HG03469 (cell line): Measurements from ENCODE around the gene ARFGEF2.
"Not testable (repeated sequence)": the region's sequence is repeated elsewhere in the genome, so short reads cannot be mapped to it uniquely, and the experiment has no call there.

ENCODE experiments used
- ATAC-seq: cut with Tn5 transposase; IDR thresholded peaks from one replicate; pipeline ENCODE4 v1.9.1; 2021; ENCODE audit warnings: mild to moderate bottlenecking, moderate library complexity, moderate number of reproducible peaks; ENCODE audit not compliant: unreplicated experiment

Gene ARFGEF2

DNA sequence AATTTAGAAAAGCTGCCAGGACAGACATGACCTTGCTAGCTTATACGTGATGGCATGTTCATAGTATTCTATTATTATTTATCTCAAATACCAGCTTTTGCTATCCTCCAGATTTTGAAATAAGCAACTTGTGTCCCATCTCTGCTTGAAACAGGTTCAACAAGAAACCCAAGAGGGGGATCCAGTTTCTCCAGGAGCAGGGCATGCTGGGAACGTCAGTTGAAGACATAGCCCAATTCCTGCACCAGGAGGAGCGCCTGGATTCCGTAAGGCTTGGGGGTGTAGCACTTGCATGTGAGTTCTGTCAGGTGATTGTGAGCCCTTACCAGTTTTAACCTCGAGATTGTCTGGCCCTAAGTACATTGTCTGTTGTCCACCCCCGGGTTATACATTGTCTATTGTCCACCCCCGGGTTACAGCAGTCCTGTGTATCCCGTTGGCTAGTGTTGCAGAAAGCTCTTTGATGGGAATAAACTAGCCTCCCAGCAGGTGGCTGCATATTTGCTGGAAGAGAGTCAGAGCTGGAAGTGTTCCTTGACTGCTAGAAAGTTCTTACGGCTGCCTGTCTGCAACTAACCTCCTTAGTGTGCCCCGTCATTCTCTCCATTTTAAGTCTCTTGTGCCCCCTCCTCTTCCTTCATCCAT, 63.2 kb downstream of the ARFGEF2 start:
- ATAC-seq: no peak

DNA sequence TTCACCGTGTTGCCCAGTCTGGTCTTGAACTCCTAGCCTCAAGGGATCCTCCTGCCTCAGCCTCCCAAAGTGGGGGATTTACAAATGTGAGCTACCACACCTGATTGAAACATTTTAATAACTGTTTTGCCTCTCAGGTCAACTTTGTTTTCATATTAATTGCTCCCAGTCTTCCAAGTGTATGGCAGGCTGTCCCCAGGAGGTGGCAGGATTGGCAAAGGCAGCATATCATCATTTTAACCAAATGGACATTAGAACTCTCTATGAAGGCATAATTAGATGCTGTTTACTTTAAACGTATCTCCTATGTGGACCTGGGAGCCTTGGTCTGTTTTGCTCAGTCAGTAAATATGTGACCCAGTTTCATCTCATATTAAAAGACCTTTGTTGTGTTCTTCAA, 65.4 kb downstream of the ARFGEF2 start:
- ATAC-seq: no peak

DNA sequence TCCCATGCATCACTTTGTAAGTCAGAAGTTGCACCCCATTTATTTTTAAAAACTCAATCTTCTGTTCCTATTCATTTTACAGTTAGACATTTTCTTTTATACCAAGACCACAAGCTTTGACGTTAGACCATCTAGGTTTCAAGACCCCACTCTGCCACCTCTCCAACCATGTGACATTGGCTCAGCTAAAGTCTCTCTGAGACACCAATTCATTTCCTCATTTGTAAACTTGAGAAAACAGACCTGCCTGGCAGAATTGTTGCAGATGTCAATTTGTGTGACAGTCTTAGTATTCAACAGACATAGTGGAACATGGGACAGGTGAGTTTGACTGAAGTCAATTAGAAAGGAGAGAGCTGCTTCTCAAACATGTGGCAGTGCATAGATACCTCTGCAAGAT, 69.0 kb downstream of the ARFGEF2 start:
- no peak for ATAC-seq

DNA sequence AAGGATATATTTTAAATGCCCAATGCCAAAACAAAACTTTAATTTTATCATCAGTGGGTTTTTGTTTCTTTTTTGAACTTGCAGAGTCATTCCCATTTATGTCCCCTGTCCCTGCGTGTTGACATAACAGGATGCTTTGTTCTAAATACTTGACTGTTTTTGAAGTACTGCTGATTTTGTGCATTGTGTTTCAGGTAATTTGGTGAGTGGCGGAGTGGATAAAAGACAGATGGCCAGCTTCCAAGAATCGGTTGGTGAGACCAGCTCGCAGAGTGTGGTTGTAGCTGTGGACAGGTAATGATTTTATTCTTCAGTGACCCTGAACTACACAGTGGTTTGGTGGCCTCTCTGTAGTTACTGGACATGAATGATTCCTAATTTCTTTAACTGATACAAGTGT, 74.1 kb downstream of the ARFGEF2 start:
- ATAC-seq: no peak

DNA sequence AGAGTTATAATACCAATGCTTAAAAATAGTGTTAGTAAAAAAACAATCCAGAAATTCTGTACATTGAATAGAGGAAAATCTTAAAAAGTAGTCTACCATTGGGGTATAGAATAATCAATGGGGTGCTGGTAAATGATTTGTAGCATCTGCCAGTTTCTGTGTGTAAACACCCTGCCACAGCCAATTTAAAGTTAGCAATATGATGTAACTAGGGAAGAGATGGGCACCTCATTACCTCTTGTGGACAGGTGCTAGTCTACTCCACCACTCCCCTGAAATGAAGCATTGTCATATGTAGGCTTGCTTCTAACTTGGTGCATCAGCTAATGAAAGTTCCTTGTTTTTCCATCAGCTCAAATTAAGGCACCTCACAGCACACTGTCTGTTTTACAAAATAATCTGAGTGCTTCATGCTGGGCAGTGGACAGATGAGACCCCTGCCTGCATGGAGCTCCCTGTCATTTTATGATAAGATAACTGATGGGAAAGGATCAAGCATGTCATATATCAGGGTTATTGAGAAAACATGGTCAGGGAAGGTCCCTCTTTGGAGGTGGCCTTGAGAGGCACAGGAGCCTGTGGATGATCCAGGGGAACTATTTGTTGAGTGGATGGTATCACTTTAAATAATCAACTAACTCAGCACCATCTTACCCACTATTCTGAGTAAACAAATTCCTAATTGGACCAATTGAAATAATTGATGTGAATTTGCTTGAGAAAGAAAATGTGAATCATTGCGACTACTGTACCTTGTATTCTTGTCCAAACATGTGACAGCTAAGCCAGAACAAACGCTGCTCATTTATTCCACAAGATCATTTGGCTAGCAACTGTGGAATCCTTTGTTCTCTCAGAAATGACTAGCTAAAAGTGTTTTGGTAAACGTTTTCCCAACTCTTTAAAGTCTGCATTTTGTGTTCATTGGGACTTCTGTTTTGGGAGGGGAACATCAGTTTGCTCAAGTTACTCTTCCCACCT, 78.7 kb downstream of the ARFGEF2 start:
- no peak for ATAC-seq

DNA sequence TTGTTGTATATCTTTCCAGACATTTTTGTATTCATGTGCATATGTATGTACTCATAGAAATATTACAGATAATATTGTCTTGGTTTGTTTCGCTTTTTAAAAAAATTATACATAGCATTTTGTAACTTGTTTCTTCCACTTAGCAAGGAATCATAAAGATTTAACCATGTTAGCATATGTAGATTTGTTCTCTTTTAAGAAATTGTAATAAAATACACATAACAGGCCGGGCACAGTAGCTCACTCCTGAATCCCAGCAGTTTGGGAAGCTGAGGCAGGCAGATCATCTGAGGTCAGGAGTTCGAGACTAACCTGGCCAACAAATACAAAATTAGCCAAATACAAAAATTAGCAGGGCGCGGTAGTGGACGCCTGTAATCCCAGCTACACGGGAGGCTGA, 80.2 kb downstream of the ARFGEF2 start:
- ATAC-seq: no peak

DNA sequence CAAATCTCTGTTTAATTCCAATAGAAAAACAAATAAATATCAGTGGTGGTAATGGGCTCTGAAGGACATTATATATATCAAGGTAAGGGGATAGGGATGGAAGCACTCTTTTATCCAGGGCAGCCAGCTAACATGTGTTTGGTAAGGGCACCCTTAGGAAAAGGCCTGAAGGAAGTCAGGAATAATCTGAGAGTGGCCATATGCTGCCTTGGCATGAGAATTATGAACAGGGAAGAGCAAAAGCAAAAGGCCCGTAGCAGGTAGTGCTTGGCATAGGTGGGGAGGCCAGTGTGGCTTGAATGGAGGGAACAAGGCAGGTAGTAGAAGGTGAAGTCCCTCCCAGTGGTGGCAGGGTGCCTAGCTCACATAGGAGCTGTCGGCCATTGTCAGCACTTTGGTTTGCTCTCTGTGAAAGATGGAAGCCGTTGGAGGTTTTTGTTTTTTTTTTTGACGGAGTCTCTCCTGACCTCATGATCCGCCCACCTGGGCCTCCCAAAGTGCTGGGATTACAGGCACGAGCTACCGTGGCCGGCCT, 85.0 kb downstream of the ARFGEF2 start:
- ATAC-seq: no peak

DNA sequence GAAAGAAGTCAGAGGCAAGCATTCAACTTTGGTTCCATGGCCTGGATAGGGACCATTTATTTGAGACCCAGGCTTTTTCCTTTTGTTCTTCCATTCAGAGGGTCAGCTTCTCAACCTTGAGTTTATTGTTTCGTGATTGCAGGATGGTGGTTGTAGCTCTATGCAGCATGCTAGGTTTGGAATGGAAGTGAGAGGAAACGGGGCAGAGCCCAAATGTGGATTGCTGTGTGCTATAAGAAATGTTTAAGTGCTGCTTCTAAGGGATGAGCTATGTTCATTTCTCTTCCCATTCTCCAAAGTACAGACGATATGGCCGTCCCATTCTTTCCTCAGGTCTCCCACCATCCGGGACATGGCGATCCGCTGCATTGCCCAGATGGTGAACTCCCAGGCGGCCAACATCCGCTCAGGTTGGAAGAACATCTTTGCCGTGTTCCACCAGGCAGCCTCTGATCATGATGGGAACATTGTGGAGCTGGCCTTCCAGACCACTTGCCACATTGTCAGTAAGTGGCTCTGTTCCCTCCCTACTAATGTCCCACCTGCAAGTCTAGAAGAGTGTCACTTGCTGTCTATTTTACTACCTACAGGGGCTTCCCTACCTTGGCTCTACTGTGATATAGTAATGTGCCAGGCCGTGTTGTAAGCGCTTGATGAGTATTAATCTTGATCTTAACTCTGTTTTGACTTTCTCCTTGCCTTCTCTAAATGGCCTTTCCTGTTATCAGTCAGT, 88.6 kb downstream of the ARFGEF2 start:
- ATAC-seq: no peak

DNA sequence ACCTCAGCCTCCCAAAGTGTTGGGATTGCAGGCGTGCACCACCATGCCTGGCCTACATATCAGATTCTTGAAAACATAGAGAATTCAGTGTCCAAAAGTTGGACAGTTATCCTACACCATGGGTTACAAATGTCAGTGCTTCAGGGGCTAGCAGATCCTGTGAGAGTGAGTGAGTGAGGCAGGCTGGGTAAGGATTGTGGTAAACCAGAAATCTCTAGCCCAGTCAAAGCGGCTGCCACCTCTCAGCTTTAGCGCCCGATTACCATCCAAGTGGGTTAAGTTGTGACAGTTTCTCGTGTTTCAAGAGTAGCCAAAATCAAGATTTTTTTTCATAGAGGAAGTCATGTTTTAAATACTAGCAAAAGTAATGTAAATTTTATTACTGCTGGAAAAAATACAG, 102.7 kb downstream of the ARFGEF2 start:
- no peak for ATAC-seq

DNA sequence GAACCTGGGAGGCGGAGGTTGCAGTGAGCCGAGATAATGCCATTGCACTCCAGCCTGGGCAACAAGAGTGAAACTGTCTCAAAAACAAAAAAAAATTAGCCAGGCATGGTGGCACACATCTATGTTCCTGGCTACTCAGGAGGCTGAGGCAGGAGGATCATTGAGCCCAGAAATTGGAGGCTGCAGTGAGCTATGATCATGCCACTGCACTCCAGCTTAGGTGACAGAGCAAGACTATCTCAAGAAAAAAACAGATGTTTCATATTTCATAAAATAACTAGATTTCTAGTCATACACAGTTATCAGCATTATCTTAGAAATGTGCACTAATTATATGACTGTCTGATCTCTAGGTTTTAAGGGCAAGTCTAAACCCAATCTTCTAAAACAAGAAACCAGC, 106.7 kb downstream of the ARFGEF2 start:
- not testable (repeated sequence) for ATAC-seq

DNA sequence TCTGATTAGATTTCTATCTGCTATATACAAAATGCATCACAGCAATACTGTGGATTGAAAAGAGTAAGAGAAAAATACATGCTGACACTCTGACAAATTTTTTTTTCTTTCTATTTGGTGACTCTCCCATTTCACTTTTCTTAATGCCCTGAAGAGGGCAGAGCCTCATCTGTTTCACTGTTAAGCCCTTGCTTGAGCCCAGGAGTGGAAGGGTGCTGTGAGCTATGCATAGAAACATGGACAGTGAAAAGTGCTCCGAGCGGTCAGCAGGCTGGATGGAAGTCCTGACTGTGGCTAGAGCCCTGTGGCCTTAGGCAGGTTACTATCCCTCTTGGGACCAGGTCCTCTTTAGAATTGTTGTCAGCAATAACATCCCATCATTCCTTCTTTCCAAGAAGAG, 107.2 kb downstream of the ARFGEF2 start:
- ATAC-seq: no peak

DNA sequence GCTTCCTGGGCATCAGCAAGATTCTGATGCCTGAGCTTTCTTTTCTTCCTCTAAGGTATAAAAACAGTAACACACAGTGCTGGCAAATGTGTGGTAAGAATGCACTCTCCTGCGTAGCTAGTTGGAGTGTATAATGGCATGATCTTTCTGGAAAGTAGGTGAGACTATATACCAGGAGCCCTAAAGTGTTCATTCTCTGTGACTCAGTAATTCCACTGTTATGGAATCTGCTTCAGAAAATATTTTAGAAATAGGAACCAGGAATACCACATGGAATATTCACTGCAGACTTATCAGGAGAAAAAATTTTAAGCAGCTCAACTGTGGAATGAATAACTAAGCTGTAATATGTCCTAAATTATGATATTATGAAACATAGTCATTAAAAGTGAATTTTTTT, 107.7 kb downstream of the ARFGEF2 start:
- no peak for ATAC-seq

DNA sequence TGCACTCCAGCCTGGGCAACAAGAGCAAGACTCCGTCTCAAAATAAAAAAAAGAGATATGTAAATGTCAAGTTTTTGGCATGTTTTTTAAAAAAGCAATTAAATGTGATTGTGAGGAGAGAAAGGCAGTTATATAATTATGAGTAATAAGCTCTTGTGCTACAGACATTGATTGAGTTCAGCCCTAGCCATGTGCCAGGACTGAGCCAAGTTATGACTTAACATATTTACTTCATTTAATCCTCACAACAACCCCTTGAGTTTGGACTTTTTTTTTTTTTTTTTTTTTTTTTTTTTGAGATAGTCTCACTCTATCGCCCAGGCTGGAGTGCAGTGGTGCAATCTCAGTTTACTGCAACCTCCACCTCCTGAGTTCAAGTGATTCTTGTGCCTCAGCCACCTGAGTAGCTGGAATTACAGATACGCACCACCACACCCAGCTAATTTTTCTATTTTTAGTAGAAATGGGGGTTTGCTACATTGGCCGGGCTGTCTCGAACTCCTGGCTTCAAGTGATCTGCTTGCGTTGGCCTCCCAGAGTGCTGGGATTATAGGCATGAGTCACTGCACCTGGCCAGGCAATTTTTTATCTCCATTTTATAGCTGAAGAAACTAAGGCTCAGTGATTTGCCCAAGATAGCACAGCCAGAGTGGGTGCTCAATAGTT, 109.6 kb downstream of the ARFGEF2 start:
- ATAC-seq: no peak

DNA sequence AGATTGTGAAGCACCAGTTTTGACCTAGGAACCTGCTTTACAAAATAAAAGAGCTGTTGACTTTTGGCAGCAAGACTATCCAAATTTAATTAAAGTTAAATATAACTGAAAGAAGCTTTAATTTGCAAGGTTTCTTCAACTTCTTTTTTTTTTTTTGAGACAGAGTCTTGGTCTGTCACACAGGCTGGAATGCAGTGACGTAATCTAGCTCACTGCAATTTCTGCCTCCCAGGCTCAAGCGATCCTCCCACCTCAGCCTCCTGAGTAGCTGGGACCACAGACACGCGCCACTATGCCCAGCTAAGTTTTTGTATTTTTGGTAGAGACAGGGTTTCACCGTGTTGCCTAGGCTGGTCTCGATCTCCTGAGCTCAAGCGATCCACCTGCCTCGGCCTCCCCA, 110.9 kb downstream of the ARFGEF2 start:
- ATAC-seq: no peak

DNA sequence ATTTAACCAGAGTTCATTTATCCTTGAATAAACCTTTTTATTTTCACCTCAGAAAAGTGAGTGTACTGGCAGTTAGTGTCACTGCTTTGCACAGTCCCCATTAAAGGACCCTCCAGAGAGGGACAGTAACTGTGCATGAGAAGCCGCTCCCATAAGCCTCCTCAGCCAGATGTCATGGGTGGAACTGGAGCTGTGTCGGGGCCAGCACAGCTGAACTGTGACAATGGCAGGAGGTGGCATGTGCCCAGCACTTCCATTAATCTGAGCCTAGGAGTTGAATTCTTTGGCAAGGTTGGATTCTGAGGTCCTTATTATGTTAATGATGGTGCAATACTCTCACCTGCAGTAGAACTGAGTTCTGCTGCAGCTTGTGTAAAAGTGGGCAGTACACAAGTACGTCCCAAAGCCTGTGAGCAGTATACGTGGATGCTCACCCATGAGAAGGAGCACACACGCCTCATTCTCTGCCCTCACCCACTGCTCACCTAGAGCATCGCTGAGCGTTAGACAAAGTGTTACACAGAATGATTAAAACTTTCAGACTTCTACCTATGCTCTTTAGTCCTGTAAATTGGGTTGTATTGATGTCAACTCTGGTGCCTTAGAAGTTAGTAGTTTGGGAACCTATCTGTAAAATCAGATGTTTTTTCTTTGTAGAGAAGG, 112.7 kb downstream of the ARFGEF2 start:
- ATAC-seq: no peak

DNA sequence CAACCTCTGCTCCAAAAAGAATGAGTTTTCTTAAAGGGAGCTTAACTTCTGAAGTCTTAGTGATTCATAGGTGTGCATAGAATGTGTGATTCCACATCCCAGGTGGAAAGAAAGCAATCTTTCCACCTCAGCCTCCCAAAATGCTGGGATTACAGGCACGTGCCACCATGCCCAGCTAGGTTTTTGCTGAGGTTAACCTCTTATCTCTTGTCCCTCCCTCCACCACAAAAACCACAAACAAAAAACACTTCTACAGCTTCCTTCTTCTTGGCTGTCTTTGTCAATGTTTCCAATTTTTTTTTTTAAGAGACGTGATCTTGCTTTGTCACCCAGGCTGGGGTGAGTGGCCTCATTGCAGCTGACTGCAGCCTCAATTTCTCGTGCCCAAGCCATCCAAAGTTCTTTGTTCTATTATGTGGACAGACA, 116.5 kb downstream of the ARFGEF2 start:
- ATAC-seq: no peak

DNA sequence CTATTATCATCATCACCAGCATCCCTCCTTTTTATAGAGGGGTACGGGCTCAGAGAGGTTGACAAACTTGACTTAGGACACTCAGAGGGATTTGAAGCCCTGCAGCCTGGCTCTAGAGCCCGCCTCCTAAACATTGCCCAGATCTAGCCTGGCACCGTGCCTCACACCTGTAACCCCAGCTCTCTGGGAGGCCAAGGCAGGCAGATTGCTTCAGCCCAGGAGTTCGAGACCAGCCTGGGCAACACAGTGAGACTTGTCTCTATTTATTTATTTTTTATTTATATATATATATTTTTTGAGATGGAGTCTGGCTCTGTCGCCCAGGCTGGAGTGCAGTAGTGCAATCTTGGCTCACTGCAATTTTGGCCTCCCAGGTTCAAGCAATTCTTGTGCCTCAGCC, 118.3 kb downstream of the ARFGEF2 start:
- no peak for ATAC-seq

DNA sequence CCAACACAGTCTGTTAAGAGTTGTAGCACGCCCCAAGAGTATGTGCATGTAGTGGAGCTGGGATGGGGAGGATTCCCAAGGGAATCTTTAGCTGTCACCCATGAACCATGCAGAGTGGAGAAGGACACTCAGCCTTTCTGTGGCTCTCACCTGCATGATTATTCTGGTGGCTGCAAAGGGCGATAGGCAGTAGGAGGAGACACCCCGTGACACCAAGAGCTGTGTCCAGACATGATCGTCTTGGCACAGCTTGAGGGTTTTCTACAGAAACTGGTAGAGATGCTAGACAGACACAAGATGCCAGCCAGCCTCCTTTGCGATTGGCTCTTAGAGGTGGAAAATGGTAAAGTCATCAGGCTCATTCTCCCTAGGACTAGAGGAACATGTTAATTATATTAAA, 121.5 kb downstream of the ARFGEF2 start:
- ATAC-seq: no peak

DNA sequence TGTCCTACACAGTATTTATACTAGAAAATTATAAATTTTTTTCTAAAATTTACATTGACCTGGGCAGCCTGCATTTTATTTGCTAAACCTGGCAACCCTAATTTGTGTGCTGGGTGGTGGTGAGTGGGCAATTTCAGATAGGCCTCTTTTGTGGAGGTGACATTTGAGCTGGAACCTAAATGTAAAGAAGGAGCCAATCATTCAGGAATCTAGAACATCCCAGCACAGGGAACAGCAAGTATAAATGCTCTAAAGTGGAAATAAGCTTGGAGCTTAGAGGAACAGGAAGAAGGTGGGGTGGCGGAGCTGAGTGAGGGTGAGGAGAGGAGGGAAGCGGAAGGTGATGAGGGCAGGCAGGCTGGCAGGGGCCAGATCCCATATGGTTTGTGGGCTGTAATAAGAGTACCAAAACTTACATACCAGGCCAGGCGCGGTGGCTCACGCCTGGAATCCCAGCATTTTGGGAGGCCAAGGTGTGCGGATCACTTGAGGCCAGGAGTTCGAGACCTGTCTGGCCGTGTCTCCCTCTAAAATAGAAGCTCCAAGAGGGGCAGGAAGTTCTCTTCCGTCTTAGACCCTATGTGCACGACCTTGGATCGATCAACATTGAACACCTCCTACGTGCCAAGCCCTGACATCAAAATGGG, 124.1 kb downstream of the ARFGEF2 start:
- ATAC-seq: no peak
